ENCODE results near the gene NOL8.

- TF ChIP-seq FOXM1 (IDR thresholded peaks at IDR 0.05; ENCODE audit: borderline replicate concordance) (no peak), SUZ12 (IDR thresholded peaks at IDR 0.05) (no peak), SP1 (IDR thresholded peaks at IDR 0.05) (no peak), ZNF384 (IDR thresholded peaks at IDR 0.05) (no peak), FOXK2 (IDR thresholded peaks at IDR 0.05) (no peak), TARDBP (IDR thresholded peaks at IDR 0.05) (no peak)
Measured at GRCh38 chr9:92254381-92255337, 70.5 kb downstream of the NOL8 start.
